ENCODE results near the gene GRK6.

GRK6 gene

GRCh38 chr5:177421062-177421798, 5.2 kb upstream of the GRK6 start:
- TF ChIP-seq TCF12 (IDR thresholded peaks at IDR 0.05; ENCODE audit: low read depth) = no peak
- no peak for TF ChIP-seq NFIC (IDR thresholded peaks at IDR 0.05)
- TF ChIP-seq TAF1 (IDR thresholded peaks at IDR 0.05; ENCODE audit: low read depth) = no peak
- TF ChIP-seq TEAD4 (IDR thresholded peaks at IDR 0.05) = no peak
- TF ChIP-seq ZBTB7A (IDR thresholded peaks at IDR 0.05; ENCODE audit: low read depth) = no peak
- no peak for TF ChIP-seq EP300 (IDR thresholded peaks at IDR 0.05; ENCODE audit: borderline replicate concordance)
- TF ChIP-seq CREB1 (IDR thresholded peaks at IDR 0.05; ENCODE audit: low read depth) = no peak

- TF ChIP-seq FOXM1 (IDR thresholded peaks at IDR 0.05; ENCODE audit: borderline replicate concordance, low read depth) = no peak
- no peak for TF ChIP-seq CREB1 (IDR thresholded peaks at IDR 0.05; ENCODE audit: low read depth)
- no peak for TF ChIP-seq EGR1 (IDR thresholded peaks at IDR 0.05)
Observed at GRCh38 chr5:177423671-177424070, 2.8 kb upstream of the GRK6 start.

DNA sequence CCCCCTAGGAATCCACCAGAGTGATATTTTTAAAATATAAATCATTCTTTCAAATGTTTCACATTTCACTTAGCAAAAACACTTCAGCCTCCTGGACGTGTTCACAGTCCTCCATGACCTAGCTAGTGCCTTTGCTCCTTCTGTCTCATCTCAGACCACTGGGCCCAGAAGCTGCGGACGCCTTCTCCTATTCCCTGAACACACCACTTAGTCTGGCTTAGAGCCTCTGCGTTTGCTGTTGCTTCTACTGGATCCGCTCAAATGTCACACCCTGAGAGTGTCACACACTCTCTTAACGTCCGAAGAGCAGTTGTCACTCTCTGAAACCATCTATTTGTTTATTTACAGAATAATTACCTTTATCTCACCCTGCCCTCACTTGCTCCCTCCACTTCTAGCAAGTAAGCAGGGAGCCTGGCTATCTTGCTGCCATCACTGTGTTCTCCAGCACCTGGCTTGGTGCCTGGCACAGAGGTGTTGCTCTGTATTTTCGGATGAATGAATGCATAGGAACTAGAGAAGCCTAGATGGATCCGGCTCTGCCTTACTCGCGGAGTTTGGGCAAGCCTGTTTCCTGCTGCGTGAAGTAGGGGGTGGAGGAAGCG, 1.2 kb upstream of the GRK6 start:
- no peak for TF ChIP-seq TCF12 (IDR thresholded peaks at IDR 0.05; ENCODE audit: low read depth)
- no peak for TF ChIP-seq REST (IDR thresholded peaks at IDR 0.05; ENCODE audit: low read depth)
- TF ChIP-seq YY1 (IDR thresholded peaks at IDR 0.05; ENCODE audit: low read depth) = no peak
- TF ChIP-seq TAF1 (IDR thresholded peaks at IDR 0.05; ENCODE audit: low read depth) = no peak
- TF ChIP-seq EGR1 (IDR thresholded peaks at IDR 0.05) = no peak
- no peak for TF ChIP-seq CEBPB (IDR thresholded peaks at IDR 0.05)
- TF ChIP-seq RAD21 (IDR thresholded peaks at IDR 0.05; ENCODE audit: low read depth) = no peak

- TF ChIP-seq YY1 (IDR thresholded peaks at IDR 0.05; ENCODE audit: low read depth) (peak; percentile 21; the same call in 1 of the 2 replicates), EGR1 (IDR thresholded peaks at IDR 0.05) (peak; percentile 84), CEBPB (IDR thresholded peaks at IDR 0.05) (no peak), MAX (IDR thresholded peaks at IDR 0.05) (peak; percentile 83), CREB1 (IDR thresholded peaks at IDR 0.05; ENCODE audit: low read depth) (peak; percentile 81), USF1 (IDR thresholded peaks at IDR 0.05) (no peak), NFIC (IDR thresholded peaks at IDR 0.05) (no peak), TAF1 (IDR thresholded peaks at IDR 0.05; ENCODE audit: low read depth) (peak; percentile 69), EP300 (IDR thresholded peaks at IDR 0.05; ENCODE audit: borderline replicate concordance) (peak; percentile 50), TCF12 (IDR thresholded peaks at IDR 0.05; ENCODE audit: low read depth) (peak; percentile 35; the same call in 1 of the 2 replicates)
Observed at GRCh38 chr5:177425801-177426565, 493 bp upstream of the GRK6 start.

DNA sequence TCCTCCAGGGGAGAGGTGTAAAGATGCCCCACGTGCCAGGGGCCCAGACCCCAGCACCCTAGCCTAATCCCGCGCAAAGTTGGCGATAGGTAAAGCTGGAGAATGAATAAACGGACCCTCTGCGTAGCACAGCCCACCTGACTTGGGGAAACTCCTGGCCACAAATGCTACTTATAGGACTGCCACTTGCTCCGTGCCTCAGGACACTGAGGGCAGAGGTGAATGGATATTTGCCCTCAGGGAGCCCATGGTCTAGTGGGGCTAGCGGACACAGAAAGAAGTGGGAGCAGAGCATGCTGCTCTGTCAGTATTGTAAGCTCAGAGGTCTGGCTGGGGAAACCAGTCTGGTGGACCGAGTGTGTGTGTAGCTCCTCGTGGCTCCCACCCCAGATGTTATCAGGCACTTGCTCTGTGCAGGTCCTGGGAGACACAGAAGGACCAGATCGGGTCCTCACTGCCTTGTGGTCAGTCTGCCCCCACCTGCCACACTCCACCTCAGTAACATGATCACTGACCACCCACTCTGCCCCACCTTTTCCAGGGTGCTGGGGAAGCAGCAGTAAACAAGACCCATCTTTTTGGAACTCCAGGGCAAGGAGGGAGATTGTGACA, 841 bp downstream of the GRK6 start:
- TF ChIP-seq TAF1 (IDR thresholded peaks at IDR 0.05; ENCODE audit: low read depth) (no peak), MAX (IDR thresholded peaks at IDR 0.05) (peak; percentile 27; the same call in 1 of the 2 replicates), TCF12 (IDR thresholded peaks at IDR 0.05; ENCODE audit: low read depth) (no peak), CREB1 (IDR thresholded peaks at IDR 0.05; ENCODE audit: low read depth) (no peak), RAD21 (IDR thresholded peaks at IDR 0.05; ENCODE audit: low read depth) (no peak), EGR1 (IDR thresholded peaks at IDR 0.05) (no peak)

DNA sequence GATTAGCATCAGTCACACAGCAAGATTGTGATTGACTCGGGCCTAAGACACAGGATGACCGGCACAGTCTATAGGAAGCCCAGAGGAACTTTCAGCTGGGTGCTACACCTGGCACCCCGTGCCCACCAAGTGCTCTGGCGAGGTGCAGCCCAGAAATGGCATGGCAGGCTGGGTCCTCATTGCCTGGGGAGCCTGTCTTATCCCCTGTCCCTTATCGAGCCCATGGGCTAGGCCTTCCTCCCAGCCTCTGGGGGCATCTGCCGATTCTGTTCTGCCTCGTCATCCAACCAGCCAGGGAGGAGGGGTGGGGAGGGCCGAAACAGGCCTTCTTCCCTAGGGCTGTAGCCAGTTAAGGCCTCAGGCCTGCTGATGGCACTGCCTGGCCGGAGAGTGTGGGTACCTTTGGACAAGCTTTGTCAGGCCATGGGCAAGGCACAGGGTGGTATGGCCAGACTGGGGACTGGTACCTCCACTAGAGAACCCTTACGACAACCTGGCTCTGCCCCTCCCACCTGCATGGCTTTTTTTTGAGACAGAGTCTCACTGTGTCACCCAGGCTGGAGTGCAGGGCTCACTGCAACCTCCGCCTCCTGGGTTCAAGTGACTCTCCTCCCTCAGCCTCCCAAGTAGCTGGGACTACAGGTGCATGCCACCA, 1.6 kb downstream of the GRK6 start:
- no peak for TF ChIP-seq MAX (IDR thresholded peaks at IDR 0.05)
- no peak for TF ChIP-seq REST (IDR thresholded peaks at IDR 0.05; ENCODE audit: low read depth)
- TF ChIP-seq FOXM1 (IDR thresholded peaks at IDR 0.05; ENCODE audit: borderline replicate concordance, low read depth) = no peak
- no peak for TF ChIP-seq RAD21 (IDR thresholded peaks at IDR 0.05; ENCODE audit: low read depth)

All from Ishikawa (cell line).